Chondrocyte (in vitro differentiated cells): ENCODE data around the gene BDKRB2. TPM values are rescaled to one million over a fixed set of nuclear protein-coding genes. Genes with fewer than 3 reads are reported as not detected.

Experiments
- DNase-seq: peaks from one replicate; pipeline ENCODE4 v3.0.0; 2021; ENCODE audit warnings: mixed read lengths, low spot score
- H3K27ac Mint-ChIP-seq: one replicate; pipeline ENCODE4 v1.8.0; 2021; ENCODE audit warnings: mild to moderate bottlenecking, moderate library complexity, mixed read lengths; ENCODE audit not compliant: unreplicated experiment
- H3K27me3 Mint-ChIP-seq: 2 replicates; pipeline ENCODE4 v1.8.0; 2021; ENCODE audit warnings: low read depth, mixed read lengths
- H3K36me3 Mint-ChIP-seq: 2 replicates; pipeline ENCODE4 v1.8.0; 2021; ENCODE audit warnings: low read depth, mixed read lengths
- H3K4me1 Mint-ChIP-seq: 2 replicates; pipeline ENCODE4 v1.8.0; 2021; ENCODE audit warnings: low read depth, mild to moderate bottlenecking, mixed read lengths
- H3K4me3 Mint-ChIP-seq: one replicate; pipeline ENCODE4 v1.8.0; 2021; ENCODE audit warnings: mild to moderate bottlenecking, moderate library complexity, mixed read lengths; ENCODE audit not compliant: unreplicated experiment
- H3K9me3 Mint-ChIP-seq: 2 replicates; pipeline ENCODE4 v1.8.0; 2021; ENCODE audit warnings: low read depth, mixed read lengths
- CTCF ChIP-seq: fragments of 200-600 bp; sonication (generic); IDR thresholded peaks from 2 replicates; pipeline ENCODE4 v1.5.0; 2021; ENCODE audit warnings: antibody characterized with exemption, mild to moderate bottlenecking, moderate library complexity
- total RNA-seq: library from RNA; stranded (reverse); gene quantifications from 3 replicates; pipeline ENCODE4 v1.2.1, GENCODE V29; 2021

BDKRB2 gene
- total RNA-seq, 1 donor from 2014 or later, result 0.27 TPM

- peaks cover 7% of the 10 kb centered on the region for H3K9me3 Mint-ChIP-seq
- peaks cover 6% of the 10 kb centered on the region for H3K36me3 Mint-ChIP-seq
- H3K27ac Mint-ChIP-seq, result no peak overlapping the region
- DNase-seq, result no peak
- no peak overlapping the region for H3K4me3 Mint-ChIP-seq
- H3K4me1 Mint-ChIP-seq, result peaks cover 20% of the 10 kb centered on the region
- TF ChIP-seq CTCF, result no peak
- no peaks in the 10 kb centered on the region for H3K27me3 Mint-ChIP-seq
Measured at GRCh38 chr14:96264200-96264553, 59.5 kb downstream of the BDKRB2 start.

- H3K36me3 Mint-ChIP-seq, result peaks cover 6% of the 10 kb centered on the region
- peak; percentile 65 for TF ChIP-seq CTCF
- no peak overlapping the region for H3K27ac Mint-ChIP-seq
- peaks cover 7% of the 10 kb centered on the region for H3K9me3 Mint-ChIP-seq
- no peaks in the 10 kb centered on the region for H3K27me3 Mint-ChIP-seq
- no peak overlapping the region for H3K4me3 Mint-ChIP-seq
- H3K4me1 Mint-ChIP-seq, result peaks cover 24% of the 10 kb centered on the region
- DNase-seq, result no peak
Measured at GRCh38 chr14:96264853-96265252, 60.2 kb downstream of the BDKRB2 start.

- TF ChIP-seq CTCF, result no peak
- Mint-ChIP-seq H3K4me1 (peaks cover 23% of the 10 kb centered on the region), H3K9me3 (peaks cover 6% of the 10 kb centered on the region), H3K27me3 (no peaks in the 10 kb centered on the region), H3K36me3 (peaks cover 5% of the 10 kb centered on the region), H3K4me3 (no peak overlapping the region), H3K27ac (no peak overlapping the region)
- no peak for DNase-seq
Measured at GRCh38 chr14:96265383-96266095, 60.9 kb downstream of the BDKRB2 start.

- TF ChIP-seq CTCF, result no peak
- H3K36me3 Mint-ChIP-seq, result no peaks in the 10 kb centered on the region
- H3K4me1 Mint-ChIP-seq, result peaks cover 17% of the 10 kb centered on the region
- peaks cover 4% of the 10 kb centered on the region for H3K9me3 Mint-ChIP-seq
- no peak for DNase-seq
- H3K4me3 Mint-ChIP-seq, result no peak overlapping the region
- no peaks in the 10 kb centered on the region for H3K27me3 Mint-ChIP-seq
- H3K27ac Mint-ChIP-seq, result no peak overlapping the region
Measured at GRCh38 chr14:96267336-96267735, 62.7 kb downstream of the BDKRB2 start.

GRCh38 chr14:96267916-96268315 is 63.3 kb downstream of the BDKRB2 start:
- Mint-ChIP-seq H3K9me3 (peaks cover 7% of the 10 kb centered on the region), H3K27me3 (no peaks in the 10 kb centered on the region), H3K36me3 (no peaks in the 10 kb centered on the region), H3K4me1 (peaks cover 17% of the 10 kb centered on the region), H3K4me3 (no peak overlapping the region), H3K27ac (no peak overlapping the region)
- no peak for TF ChIP-seq CTCF
- DNase-seq, result no peak
